HCT116 (cell line): Measurements from ENCODE around the gene GNAT1.

Experiments
- CEBPB ChIP-seq: IDR thresholded peaks from 2 replicates; pipeline ENCODE4 v1.6.1; 2012; ENCODE audit warnings: low read depth
- CTCF ChIP-seq, 3 experiments: fragments of 200-600 bp in 1 of 3; sonication (generic) in 1 of 3; IDR thresholded peaks in 2 of 3; conservative IDR thresholded peaks in 1 of 3; 2 replicates each; pipeline ENCODE4 v1.5.1; 2012 to 2017; ENCODE audit warnings: low read depth in 2 of 3, low read length in 2 of 3, antibody characterized with exemption in 1 of 3, borderline replicate concordance in 1 of 3, control low read depth in 1 of 3, mild to moderate bottlenecking in 1 of 3, mixed read lengths in 1 of 3, mixed run types in 1 of 3, moderate library complexity in 1 of 3; ENCODE audit not compliant: insufficient read depth in 1 of 3
- EZH2phosphoT487 ChIP-seq: fragments of 200-600 bp; IDR thresholded peaks from 2 replicates; pipeline ENCODE4 v1.6.1; 2018; ENCODE audit warnings: antibody characterized with exemption, borderline replicate concordance
- POLR2A ChIP-seq: IDR thresholded peaks from 2 replicates; pipeline ENCODE4 v1.7.0; 2011; ENCODE audit warnings: borderline replicate concordance; ENCODE audit not compliant: insufficient read depth, insufficient read length; ENCODE audit errors: extremely low read depth
- RAD21 ChIP-seq: IDR thresholded peaks from 2 replicates; pipeline ENCODE4 v1.6.1; 2012; ENCODE audit warnings: low read depth, mild to moderate bottlenecking
- REST ChIP-seq: IDR thresholded peaks from 2 replicates; pipeline ENCODE4 v1.6.1; 2012; ENCODE audit warnings: low read depth
- SIN3A ChIP-seq: IDR thresholded peaks from 2 replicates; pipeline ENCODE4 v1.6.1; 2012; ENCODE audit warnings: low read depth
- TCF7L2 ChIP-seq: IDR thresholded peaks from 2 replicates; pipeline ENCODE4 v1.7.0; 2011; ENCODE audit warnings: borderline replicate concordance, inconsistent platforms; ENCODE audit not compliant: insufficient read depth, insufficient read length; ENCODE audit errors: extremely low read depth

- TF ChIP-seq TCF7L2 (no peak), CEBPB (no peak), CTCF (IDR thresholded peaks at IDR 0.05 in 2 of 3, conservative IDR thresholded peaks at IDR 0.05 in 1 of 3; ENCODE audit: borderline replicate concordance in 1 of 3, insufficient read depth in 1 of 3, low read depth in 2 of 3, low read length in 2 of 3) (no peak), SIN3A (no peak), POLR2A (no peak), REST (no peak), RAD21 (no peak), EZH2phosphoT487 (no peak)
Measured at GRCh38 chr3:50210176-50210509, 18.7 kb downstream of the GNAT1 start.
